ENCODE results near the gene MAGEB5. TPM values are rescaled to one million over a fixed set of nuclear protein-coding genes. Genes with fewer than 3 reads are reported as not detected.

The MAGEB5 gene
- total RNA-seq, 2 experiments from 2014 or later: not detected

DNA sequence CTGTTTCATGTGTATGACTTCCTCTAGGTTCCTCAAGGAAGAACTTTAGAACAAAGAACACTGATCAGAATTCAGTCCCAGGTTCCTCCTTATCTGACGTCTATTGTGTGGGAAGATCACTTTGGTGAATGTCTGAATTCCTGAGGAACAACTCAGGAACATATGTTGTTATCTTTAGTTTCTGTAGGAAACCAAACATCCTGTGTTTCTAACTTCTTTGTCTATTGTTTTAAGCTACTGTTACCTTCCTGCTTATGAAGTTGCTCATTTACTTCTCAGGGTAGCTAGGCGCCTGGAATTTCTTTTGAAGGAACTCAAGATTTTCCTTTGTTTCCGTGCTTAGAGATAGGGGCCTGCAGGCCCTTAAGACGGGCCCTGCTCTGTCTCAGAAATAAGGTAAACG is 46.2 kb downstream of the MAGEB5 start:
- intact Hi-C loops (cut with micrococcal nuclease; ENCODE audit: unreplicated experiment): no loop called here
- no TSS peak for BruUV-seq (replicated peaks)
- DNase-seq (ENCODE audit: low spot score): no peak

More for the DNA sequence above, 46.2 kb downstream of the MAGEB5 start:
- Histone ChIP-seq H2AFZ (ENCODE audit: low read length) (no peak overlapping the region), H4K20me1 (ENCODE audit: insufficient read depth, low read length) (no peaks in the 10 kb centered on the region), H3K9me3 (ENCODE audit: low read length) (no peaks in the 10 kb centered on the region), H3K4me3 (ENCODE audit: low read depth, low read length, poor library complexity, severe bottlenecking) (no peak overlapping the region), H3K36me3 (ENCODE audit: insufficient read depth, low read length) (no peaks in the 10 kb centered on the region), H3K4me2 (ENCODE audit: low read length) (no peak overlapping the region), H3K79me2 (ENCODE audit: insufficient read depth, low read depth, low read length) (no peaks in the 10 kb centered on the region), H3K27ac (ENCODE audit: low read depth, low read length, poor library complexity, severe bottlenecking) (no peak overlapping the region), H3K4me1 (ENCODE audit: insufficient read depth, low read length, poor library complexity, severe bottlenecking) (no peaks in the 10 kb centered on the region), H3K9me2 (ENCODE audit: insufficient read depth, low read length) (no peaks in the 10 kb centered on the region)
- POLR2A ChIA-PET: no interaction called here
- CTCF ChIA-PET (ENCODE audit: unreplicated experiment): no interaction called here
- TF ChIP-seq, protein P1, sequence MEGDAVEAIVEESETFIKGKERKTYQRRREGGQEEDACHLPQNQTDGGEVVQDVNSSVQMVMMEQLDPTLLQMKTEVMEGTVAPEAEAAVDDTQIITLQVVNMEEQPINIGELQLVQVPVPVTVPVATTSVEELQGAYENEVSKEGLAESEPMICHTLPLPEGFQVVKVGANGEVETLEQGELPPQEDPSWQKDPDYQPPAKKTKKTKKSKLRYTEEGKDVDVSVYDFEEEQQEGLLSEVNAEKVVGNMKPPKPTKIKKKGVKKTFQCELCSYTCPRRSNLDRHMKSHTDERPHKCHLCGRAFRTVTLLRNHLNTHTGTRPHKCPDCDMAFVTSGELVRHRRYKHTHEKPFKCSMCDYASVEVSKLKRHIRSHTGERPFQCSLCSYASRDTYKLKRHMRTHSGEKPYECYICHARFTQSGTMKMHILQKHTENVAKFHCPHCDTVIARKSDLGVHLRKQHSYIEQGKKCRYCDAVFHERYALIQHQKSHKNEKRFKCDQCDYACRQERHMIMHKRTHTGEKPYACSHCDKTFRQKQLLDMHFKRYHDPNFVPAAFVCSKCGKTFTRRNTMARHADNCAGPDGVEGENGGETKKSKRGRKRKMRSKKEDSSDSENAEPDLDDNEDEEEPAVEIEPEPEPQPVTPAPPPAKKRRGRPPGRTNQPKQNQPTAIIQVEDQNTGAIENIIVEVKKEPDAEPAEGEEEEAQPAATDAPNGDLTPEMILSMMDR (conservative IDR thresholded peaks at IDR 0.05; ENCODE audit: low read length): no peak
- no peak for TF ChIP-seq EZH2phosphoT487 (IDR thresholded peaks at IDR 0.05; ENCODE audit: borderline replicate concordance, low read depth, low read length)

Other genes starting within 250 kb of the MAGEB5 start
- not detected in 2 replicates for gene MAGEB18, start 77.8 kb upstream of the MAGEB5 start, total RNA-seq (2014; rRNA removed; shearing (Covaris generic))
- not detected in 2 replicates for gene MAGEB18, start 77.8 kb upstream of the MAGEB5 start, total RNA-seq (2022)
- gene MAGEB6B, start 55.6 kb upstream of the MAGEB5 start, total RNA-seq (2014; rRNA removed; shearing (Covaris generic)): not detected in 2 replicates
- gene MAGEB6B, start 55.6 kb upstream of the MAGEB5 start, total RNA-seq (2022): not detected in 2 replicates
- not detected in 2 replicates for gene MAGEB6, start 23.7 kb upstream of the MAGEB5 start, total RNA-seq (2014; rRNA removed; shearing (Covaris generic))
- not detected in 2 replicates for gene MAGEB6, start 23.7 kb upstream of the MAGEB5 start, total RNA-seq (2022)

All from OCI-LY7 (cell line).